HepG2 (cell line): ENCODE results near the gene NEDD8. TPM values are rescaled to one million over a fixed set of nuclear protein-coding genes. Genes with fewer than 3 reads are reported as not detected.

Experiments
- FIP1L1 ChIP-seq: fragments of 200-400 bp; formaldehyde crosslinking; IDR thresholded peaks from 2 replicates; pipeline ENCODE4 v1.6.1; 2018; ENCODE audit warnings: low read depth, mild to moderate bottlenecking, low read length, moderate library complexity, borderline replicate concordance; ENCODE audit not compliant: insufficient read depth
- GLI4 ChIP-seq: sonication (generic); formaldehyde crosslinking; IDR thresholded peaks from 2 replicates; pipeline ENCODE4 v1.5.1; 2020; ENCODE audit warnings: missing genetic modification reagents, mild to moderate bottlenecking, moderate library complexity, borderline replicate concordance
- HNRNPL ChIP-seq: fragments of 200-400 bp; formaldehyde crosslinking; IDR thresholded peaks from 2 replicates; pipeline ENCODE4 v1.6.1; 2017; ENCODE audit warnings: mild to moderate bottlenecking, low read depth, low read length
- MAZ ChIP-seq, 2 experiments: sonication (generic) in 1 of 2; formaldehyde crosslinking in 1 of 2; IDR thresholded peaks; 2 replicates each; pipeline versions ENCODE4 v1.5.0 to v1.6.1; 2012 to 2020; ENCODE audit warnings: low read depth in 2 of 2, mild to moderate bottlenecking in 2 of 2, borderline replicate concordance in 1 of 2, improper control_type of control experiment in 1 of 2, low read length in 1 of 2, missing genetic modification reagents in 1 of 2, moderate library complexity in 1 of 2
- MBNL3 ChIP-seq: fragments of 250-450 bp; sonication (Bioruptor Pico); conservative IDR thresholded peaks from 2 replicates; pipeline ENCODE4 v1.8.0; 2022; ENCODE audit warnings: mild to moderate bottlenecking, inconsistent platforms
- MXI1 ChIP-seq: IDR thresholded peaks from 3 replicates; pipeline ENCODE4 v1.6.1; 2012; ENCODE audit warnings: low read depth, low read length, inconsistent platforms, borderline replicate concordance
- MYNN ChIP-seq: sonication (generic); formaldehyde crosslinking; IDR thresholded peaks from 2 replicates; pipeline ENCODE4 v1.4.0; 2020; ENCODE audit warnings: mild to moderate bottlenecking, low read depth, missing genetic modification reagents
- NR2F6 ChIP-seq, 2 experiments: IDR thresholded peaks; 2 replicates each; pipeline ENCODE4 v1.6.1; 2016; ENCODE audit warnings: antibody characterized with exemption in 1 of 2, mild to moderate bottlenecking in 1 of 2
- TGIF2 ChIP-seq: IDR thresholded peaks from 2 replicates; pipeline ENCODE4 v1.6.1; 2016; ENCODE audit warnings: control low read depth, missing compliant biosample characterization
- THYN1 ChIP-seq: sonication (generic); formaldehyde crosslinking; IDR thresholded peaks from 2 replicates; pipeline ENCODE4 v1.8.1; 2023; ENCODE audit warnings: low read depth, mild to moderate bottlenecking, moderate library complexity, missing genetic modification reagents, borderline replicate concordance
- TSC22D2 ChIP-seq: sonication (generic); formaldehyde crosslinking; IDR thresholded peaks from 2 replicates; pipeline ENCODE4 v1.5.1; 2020; ENCODE audit warnings: missing genetic modification reagents, mild to moderate bottlenecking, borderline replicate concordance
- ZKSCAN8 ChIP-seq: IDR thresholded peaks from 2 replicates; pipeline ENCODE4 v1.6.1; 2016; ENCODE audit warnings: borderline replicate concordance, missing genetic modification reagents, missing compliant biosample characterization
- ZNF101 ChIP-seq: sonication (generic); formaldehyde crosslinking; IDR thresholded peaks from 2 replicates; pipeline ENCODE4 v1.4.0; 2020; ENCODE audit warnings: mild to moderate bottlenecking, low read depth, missing genetic modification reagents, borderline replicate concordance
- ZNF234 ChIP-seq: sonication (generic); formaldehyde crosslinking; conservative IDR thresholded peaks from 2 replicates; pipeline ENCODE4 v1.5.1; 2020; ENCODE audit warnings: mild to moderate bottlenecking, missing genetic modification reagents
- ZNF30 ChIP-seq: sonication (generic); formaldehyde crosslinking; IDR thresholded peaks from 2 replicates; pipeline ENCODE4 v1.5.0; 2020; ENCODE audit warnings: mild to moderate bottlenecking, missing genetic modification reagents
- ZNF383 ChIP-seq: sonication (generic); formaldehyde crosslinking; IDR thresholded peaks from 2 replicates; pipeline ENCODE4 v1.4.0; 2020; ENCODE audit warnings: missing genetic modification reagents, mild to moderate bottlenecking, borderline replicate concordance
- ZNF629 ChIP-seq: sonication (generic); formaldehyde crosslinking; conservative IDR thresholded peaks from 2 replicates; pipeline ENCODE4 v1.5.0; 2020; ENCODE audit warnings: missing genetic modification reagents
- ZNF644 ChIP-seq: IDR thresholded peaks from 2 replicates; pipeline ENCODE4 v1.6.1; 2016; ENCODE audit warnings: low read depth
- ZNF780A ChIP-seq: sonication (generic); formaldehyde crosslinking; IDR thresholded peaks from 2 replicates; pipeline ENCODE4 v1.8.0; 2022; ENCODE audit warnings: mild to moderate bottlenecking, missing genetic modification reagents, moderate library complexity
- ZNF850 ChIP-seq: sonication (generic); formaldehyde crosslinking; conservative IDR thresholded peaks from 2 replicates; pipeline ENCODE4 v1.9.0; 2021; ENCODE audit warnings: mild to moderate bottlenecking, missing genetic modification reagents
- polyA plus RNA-seq, 8 experiments: library from polyadenylated mRNA; depleted of rRNA in 3 of 8; stranded (reverse) in 7 of 8; unstranded in 1 of 8; fragments of >200 nt; fragmentation: Illumina TruSeq in 4 of 8; extraction: Trizol in 4 of 8; gene quantifications; 2 replicates each; pipeline versions ENCODE4 v1.2.1 to v1.2.3, GENCODE V29; 2011 to 2016; ENCODE audit warnings: low read depth in 4 of 8, missing spikeins in 1 of 8, mixed read lengths in 1 of 8; ENCODE audit not compliant: insufficient read depth in 1 of 8
- total RNA-seq, 5 experiments: library from RNA; depleted of rRNA; stranded (reverse); fragments of >200 nt; fragmentation: Illumina TruSeq; extraction: Trizol; gene quantifications; 2 replicates each; pipeline ENCODE4 v1.2.3, GENCODE V29; 2016; ENCODE audit warnings: low read depth in 1 of 5
- TF ChIP-seq, protein P1 (sequence below): sonication (generic); formaldehyde crosslinking; IDR thresholded peaks from 2 replicates; pipeline ENCODE4 v1.5.0; 2020; ENCODE audit warnings: mild to moderate bottlenecking, missing genetic modification reagents
- TF ChIP-seq, protein P2 (sequence below): sonication (generic); formaldehyde crosslinking; IDR thresholded peaks from 2 replicates; pipeline ENCODE4 v1.4.0; 2020; ENCODE audit warnings: missing genetic modification reagents

The NEDD8 gene
- total and polyA plus RNA-seq, 2 of the 13 experiments (the other 11 are each of a cell fraction or from before 2014, with no cell fraction given): 535 to 713 TPM

DNA sequence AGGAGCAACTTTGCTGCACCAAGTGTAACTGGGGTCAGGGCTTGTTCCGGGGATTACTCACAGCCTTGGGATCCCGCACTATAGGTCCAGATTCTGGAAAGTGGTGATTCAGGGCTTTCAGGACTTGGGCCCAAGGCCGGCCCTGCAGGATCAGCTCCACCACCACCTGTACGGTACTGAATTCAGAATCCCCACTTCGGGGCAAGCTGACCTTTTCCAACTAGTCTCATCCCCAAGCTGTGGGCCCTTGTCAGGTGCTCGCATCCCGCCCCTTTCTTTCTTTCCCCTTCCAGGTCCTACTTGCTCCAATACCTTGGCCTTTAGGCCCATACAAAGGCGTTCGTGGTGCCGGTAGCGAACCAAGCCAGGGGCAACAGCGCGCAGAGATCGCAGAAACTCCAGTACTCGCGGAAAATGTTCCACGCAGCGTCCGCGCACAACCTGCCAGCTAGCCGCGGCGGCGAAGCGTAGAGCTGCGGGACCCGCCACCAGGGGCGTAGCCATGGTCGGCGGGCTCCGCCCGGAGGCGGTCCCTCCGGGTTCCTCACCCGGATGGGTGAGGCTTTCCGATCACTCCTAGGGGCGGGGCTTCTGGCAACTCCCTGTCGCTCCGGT is 9.8 kb upstream of the NEDD8 start (continued):
- TF ChIP-seq, protein P1, sequence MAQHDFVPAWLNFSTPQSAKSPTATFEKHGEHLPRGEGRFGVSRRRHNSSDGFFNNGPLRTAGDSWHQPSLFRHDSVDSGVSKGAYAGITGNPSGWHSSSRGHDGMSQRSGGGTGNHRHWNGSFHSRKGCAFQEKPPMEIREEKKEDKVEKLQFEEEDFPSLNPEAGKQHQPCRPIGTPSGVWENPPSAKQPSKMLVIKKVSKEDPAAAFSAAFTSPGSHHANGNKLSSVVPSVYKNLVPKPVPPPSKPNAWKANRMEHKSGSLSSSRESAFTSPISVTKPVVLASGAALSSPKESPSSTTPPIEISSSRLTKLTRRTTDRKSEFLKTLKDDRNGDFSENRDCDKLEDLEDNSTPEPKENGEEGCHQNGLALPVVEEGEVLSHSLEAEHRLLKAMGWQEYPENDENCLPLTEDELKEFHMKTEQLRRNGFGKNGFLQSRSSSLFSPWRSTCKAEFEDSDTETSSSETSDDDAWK: no peak
- no peak for TF ChIP-seq ZNF780A
- peak; percentile 59; the same call in 1 of the 2 replicates for TF ChIP-seq MAZ (IDR thresholded peaks at IDR 0.05; ENCODE audit: borderline replicate concordance, low read depth, low read length)
- TF ChIP-seq MAZ (CRISPR knock-in tag; IDR thresholded peaks at IDR 0.05; ENCODE audit: low read depth): no peak
- no peak for TF ChIP-seq TGIF2 (CRISPR knock-in tag)
- no peak; the same call in 1 of the 2 replicates for TF ChIP-seq ZNF383 (CRISPR knock-in tag)
- no peak; the same call in 1 of the 2 replicates for TF ChIP-seq GLI4 (CRISPR knock-in tag)
- TF ChIP-seq ZNF629 (CRISPR knock-in tag): no peak
- peak; percentile 6; the same call in 1 of the 2 replicates for TF ChIP-seq ZNF30 (CRISPR knock-in tag)
- peak; percentile 37; the same call in 1 of the 2 replicates for TF ChIP-seq TSC22D2
- no peak; the same call in 2 of the 3 replicates for TF ChIP-seq MXI1
- TF ChIP-seq MYNN: no peak
- no peak for TF ChIP-seq ZNF850 (CRISPR knock-in tag)
- TF ChIP-seq MBNL3: no peak
- TF ChIP-seq FIP1L1: peak; percentile 18; the same call in 1 of the 2 replicates
- TF ChIP-seq, protein P2, sequence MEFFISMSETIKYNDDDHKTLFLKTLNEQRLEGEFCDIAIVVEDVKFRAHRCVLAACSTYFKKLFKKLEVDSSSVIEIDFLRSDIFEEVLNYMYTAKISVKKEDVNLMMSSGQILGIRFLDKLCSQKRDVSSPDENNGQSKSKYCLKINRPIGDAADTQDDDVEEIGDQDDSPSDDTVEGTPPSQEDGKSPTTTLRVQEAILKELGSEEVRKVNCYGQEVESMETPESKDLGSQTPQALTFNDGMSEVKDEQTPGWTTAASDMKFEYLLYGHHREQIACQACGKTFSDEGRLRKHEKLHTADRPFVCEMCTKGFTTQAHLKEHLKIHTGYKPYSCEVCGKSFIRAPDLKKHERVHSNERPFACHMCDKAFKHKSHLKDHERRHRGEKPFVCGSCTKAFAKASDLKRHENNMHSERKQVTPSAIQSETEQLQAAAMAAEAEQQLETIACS (CRISPR knock-in tag): no peak
- TF ChIP-seq ZNF234 (CRISPR knock-in tag): no peak
- 0 out of 2 replicates have a peak, but pooled peaks have one; percentile 7 for TF ChIP-seq ZNF644 (CRISPR knock-in tag)
- no peak for TF ChIP-seq ZNF101
- peak; percentile 26; the same call in 1 of the 2 replicates for TF ChIP-seq NR2F6 (IDR thresholded peaks at IDR 0.05)
- TF ChIP-seq NR2F6 (CRISPR knock-in tag; IDR thresholded peaks at IDR 0.05): no peak
- no peak; the same call in 1 of the 2 replicates for TF ChIP-seq ZKSCAN8 (CRISPR knock-in tag)
- TF ChIP-seq HNRNPL: 0 out of 2 replicates have a peak, but pooled peaks have one; percentile 87
- TF ChIP-seq THYN1 (CRISPR knock-in tag): no peak; the same call in 1 of the 2 replicates
- TF ChIP-seq, all 625 proteins: peak for 98
